ENCODE results near the gene SYT2.

SYT2 gene

GRCh38 chr1:202704601-202705000 is 5.7 kb downstream of the SYT2 start:
- no peak overlapping the region for H3K4me3 ChIP-seq (ENCODE audit: low read depth, low read length)
- TF ChIP-seq, protein P1, sequence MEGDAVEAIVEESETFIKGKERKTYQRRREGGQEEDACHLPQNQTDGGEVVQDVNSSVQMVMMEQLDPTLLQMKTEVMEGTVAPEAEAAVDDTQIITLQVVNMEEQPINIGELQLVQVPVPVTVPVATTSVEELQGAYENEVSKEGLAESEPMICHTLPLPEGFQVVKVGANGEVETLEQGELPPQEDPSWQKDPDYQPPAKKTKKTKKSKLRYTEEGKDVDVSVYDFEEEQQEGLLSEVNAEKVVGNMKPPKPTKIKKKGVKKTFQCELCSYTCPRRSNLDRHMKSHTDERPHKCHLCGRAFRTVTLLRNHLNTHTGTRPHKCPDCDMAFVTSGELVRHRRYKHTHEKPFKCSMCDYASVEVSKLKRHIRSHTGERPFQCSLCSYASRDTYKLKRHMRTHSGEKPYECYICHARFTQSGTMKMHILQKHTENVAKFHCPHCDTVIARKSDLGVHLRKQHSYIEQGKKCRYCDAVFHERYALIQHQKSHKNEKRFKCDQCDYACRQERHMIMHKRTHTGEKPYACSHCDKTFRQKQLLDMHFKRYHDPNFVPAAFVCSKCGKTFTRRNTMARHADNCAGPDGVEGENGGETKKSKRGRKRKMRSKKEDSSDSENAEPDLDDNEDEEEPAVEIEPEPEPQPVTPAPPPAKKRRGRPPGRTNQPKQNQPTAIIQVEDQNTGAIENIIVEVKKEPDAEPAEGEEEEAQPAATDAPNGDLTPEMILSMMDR (IDR thresholded peaks at IDR 0.05; ENCODE audit: borderline replicate concordance, insufficient read depth, low read depth, low read length): no peak

- TF ChIP-seq, protein P1 (IDR thresholded peaks at IDR 0.05; ENCODE audit: borderline replicate concordance, insufficient read depth, low read depth, low read length): no peak
- H3K4me3 ChIP-seq (ENCODE audit: low read depth, low read length): no peak overlapping the region
Observed at GRCh38 chr1:202703191-202703590, 7.1 kb downstream of the SYT2 start.

DNA sequence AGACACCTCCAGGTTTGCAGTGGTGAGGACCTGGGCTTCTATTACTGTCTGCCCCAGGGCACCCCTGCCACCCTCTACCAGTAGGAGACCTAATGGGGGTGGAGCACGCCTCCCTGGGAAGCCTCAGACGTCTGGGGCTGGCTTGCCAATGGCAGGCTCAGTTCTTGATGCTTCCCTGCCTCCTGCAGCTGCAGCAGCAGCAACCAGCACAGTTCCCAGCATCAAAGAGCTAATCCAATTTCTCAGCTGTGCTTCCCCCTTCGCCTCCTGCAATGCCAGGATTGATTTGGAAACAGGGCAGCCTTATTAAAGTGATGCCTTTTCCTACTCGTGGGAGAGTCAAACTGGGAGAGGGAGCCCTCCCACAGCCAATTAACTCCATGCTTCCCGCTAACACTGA is 8.2 kb downstream of the SYT2 start:
- H3K4me3 ChIP-seq (ENCODE audit: low read depth, low read length): no peak overlapping the region
- TF ChIP-seq, protein P1 (IDR thresholded peaks at IDR 0.05; ENCODE audit: borderline replicate concordance, insufficient read depth, low read depth, low read length): no peak

- no peak overlapping the region for H3K4me3 ChIP-seq (ENCODE audit: low read depth, low read length)
- TF ChIP-seq, protein P1 (IDR thresholded peaks at IDR 0.05; ENCODE audit: borderline replicate concordance, insufficient read depth, low read depth, low read length): no peak
Observed at GRCh38 chr1:202701200-202701599, 9.1 kb downstream of the SYT2 start.

- TF ChIP-seq, protein P1 (IDR thresholded peaks at IDR 0.05; ENCODE audit: borderline replicate concordance, insufficient read depth, low read depth, low read length): no peak
- H3K4me3 ChIP-seq (ENCODE audit: low read depth, low read length): no peak overlapping the region
Observed at GRCh38 chr1:202700061-202700460, 10.2 kb downstream of the SYT2 start.

DNA sequence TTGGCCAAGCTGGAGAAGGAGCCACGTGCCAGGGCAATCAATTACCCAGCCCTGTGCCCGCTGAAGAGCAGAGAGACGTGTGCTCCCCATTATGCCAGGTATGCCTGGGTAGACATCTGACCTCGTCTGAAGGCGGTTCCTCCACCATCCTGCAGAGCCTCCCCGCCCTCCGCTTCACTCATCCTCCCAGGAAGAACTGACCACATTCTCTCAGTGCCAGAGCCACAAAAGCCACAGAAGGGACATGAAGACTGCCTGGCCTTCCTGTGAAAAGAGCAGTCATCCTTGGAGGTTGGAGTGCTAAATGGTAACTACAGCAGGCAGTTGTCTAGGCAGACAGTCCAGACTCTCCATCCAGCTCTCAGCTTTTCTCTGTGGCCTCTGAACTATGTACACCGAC is 12.0 kb downstream of the SYT2 start:
- TF ChIP-seq, protein P1 (IDR thresholded peaks at IDR 0.05; ENCODE audit: borderline replicate concordance, insufficient read depth, low read depth, low read length): no peak
- H3K4me3 ChIP-seq (ENCODE audit: low read depth, low read length): no peak overlapping the region

GRCh38 chr1:202697038-202697437 is 13.2 kb downstream of the SYT2 start:
- no peak overlapping the region for H3K4me3 ChIP-seq (ENCODE audit: low read depth, low read length)
- TF ChIP-seq, protein P1 (IDR thresholded peaks at IDR 0.05; ENCODE audit: borderline replicate concordance, insufficient read depth, low read depth, low read length): no peak

Data from GM12875 (cell line).